H1 (cell line): ENCODE data around the gene SPI1. TPM values are rescaled to one million over a fixed set of nuclear protein-coding genes. Genes with fewer than 3 reads are reported as not detected.

Experiments used
- CTCF ChIA-PET: fragments of 300-600 bp; sonication (Branson Sonifier 250); formaldehyde crosslinking; loops from one replicate; lab custom pipeline; 2021; ENCODE audit not compliant: partially characterized antibody; lab: Charles Lee
- POLR2A ChIA-PET: fragments of 300-600 bp; sonication (Branson Sonifier 250); formaldehyde crosslinking; loops from one replicate; lab custom pipeline; 2021; ENCODE audit warnings: inconsistent platforms; ENCODE audit not compliant: partially characterized antibody; lab: Charles Lee
- DNase-seq, 2 experiments: peaks; one replicate each; pipeline versions ENCODE4 v3.0.0 to v3.0.0-alpha.2; 2010 to 2022; ENCODE audit warnings: low spot score in 2 of 2, low read depth in 1 of 2, mixed read lengths in 1 of 2
- FAIRE-seq: peaks from 2 replicates; lab custom pipeline; 2011; peaks lifted over from hg19 to GRCh38; lab: Jason Lieb, UNC
- H2AFZ ChIP-seq: 2 replicates; pipeline ENCODE4 v1.8.1; 2012; ENCODE audit warnings: low read length, inconsistent platforms
- H2AK5ac ChIP-seq: 2 replicates; pipeline ENCODE4 v1.6.1; 2013; ENCODE audit warnings: low read depth, low read length
- H2BK120ac ChIP-seq: replicated peaks from 2 replicates; pipeline ENCODE3; 2013; ENCODE audit warnings: low read depth, low read length, inconsistent platforms
- H2BK12ac ChIP-seq: 2 replicates; pipeline ENCODE4 v1.6.1; 2013; ENCODE audit warnings: low read depth, low read length
- H2BK15ac ChIP-seq: 2 replicates; pipeline ENCODE4 v1.6.1; 2013; ENCODE audit warnings: low read length
- H2BK20ac ChIP-seq: 2 replicates; pipeline ENCODE4 v1.6.1; 2013; ENCODE audit warnings: low read length
- H2BK5ac ChIP-seq: 2 replicates; pipeline ENCODE4 v1.6.1; 2013; ENCODE audit warnings: low read depth, low read length
- H3K14ac ChIP-seq: 2 replicates; pipeline ENCODE4 v1.6.1; 2013; ENCODE audit warnings: inconsistent platforms; ENCODE audit not compliant: insufficient read length
- H3K18ac ChIP-seq: 2 replicates; pipeline ENCODE4 v1.6.1; 2013; ENCODE audit warnings: low read length; ENCODE audit errors: extremely low read depth
- H3K23ac ChIP-seq: 2 replicates; pipeline ENCODE4 v1.6.1; 2013; ENCODE audit warnings: inconsistent platforms; ENCODE audit not compliant: insufficient read length
- H3K23me2 ChIP-seq: 2 replicates; pipeline ENCODE4 v1.6.1; 2013; ENCODE audit warnings: low read depth, low read length
- H3K27ac ChIP-seq: 2 replicates; pipeline ENCODE4 v1.6.1; 2011; ENCODE audit warnings: low read depth, low read length, inconsistent platforms
- H3K27me3 ChIP-seq, 4 experiments: replicated peaks in 1 of 4; 1 replicate in 1 of 4; 2 replicates in 3 of 4; pipeline versions ENCODE4 v1.6.1 to v1.8.1; 2011 to 2013; ENCODE audit warnings: low read length in 3 of 4, mild to moderate bottlenecking in 3 of 4, inconsistent platforms in 2 of 4, mixed read lengths in 2 of 4, moderate library complexity in 1 of 4; ENCODE audit not compliant: control insufficient read depth in 3 of 4, insufficient read depth in 3 of 4; ENCODE audit errors: extremely low read depth in 1 of 4
- H3K36me3 ChIP-seq, 4 experiments: 2 replicates each; pipeline versions ENCODE4 v1.6.1 to v1.8.1; 2011 to 2013; ENCODE audit warnings: mild to moderate bottlenecking in 4 of 4, low read length in 3 of 4, moderate library complexity in 2 of 4, control low read depth in 1 of 4, inconsistent platforms in 1 of 4; ENCODE audit not compliant: insufficient read depth in 4 of 4, control insufficient read depth in 2 of 4
- H3K4ac ChIP-seq: replicated peaks from 2 replicates; pipeline ENCODE3; 2013; ENCODE audit warnings: low read length, low read depth, mixed read lengths, inconsistent platforms; ENCODE audit not compliant: insufficient read length
- H3K4me1 ChIP-seq, 4 experiments: replicated peaks in 1 of 4; 1 replicate in 1 of 4; 2 replicates in 3 of 4; pipeline versions ENCODE4 v1.6.1 to v1.8.1; 2011 to 2013; ENCODE audit warnings: low read length in 3 of 4, inconsistent platforms in 2 of 4, mixed read lengths in 1 of 4; ENCODE audit not compliant: insufficient read depth in 4 of 4, control insufficient read depth in 3 of 4
- H3K4me2 ChIP-seq, 2 experiments: 2 replicates each; pipeline versions ENCODE4 v1.6.1 to v1.8.1; 2011 to 2013; ENCODE audit warnings: low read depth in 2 of 2, low read length in 2 of 2, control low read depth in 1 of 2, inconsistent platforms in 1 of 2, mild to moderate bottlenecking in 1 of 2; ENCODE audit not compliant: insufficient read depth in 1 of 2
- H3K4me3 ChIP-seq, 4 experiments: fragments of 200-600, 300-600 bp in 1 of 4; sonication (generic), shearing (Covaris generic), sonication (Bioruptor Twin) in 1 of 4; 2 replicates each; pipeline versions ENCODE4 v1.5.1 to v1.8.1; 2011 to 2016; ENCODE audit warnings: low read length in 4 of 4, low read depth in 3 of 4, control low read depth in 2 of 4, inconsistent platforms in 2 of 4, mild to moderate bottlenecking in 2 of 4, mixed read lengths in 1 of 4, moderate library complexity in 1 of 4; ENCODE audit not compliant: insufficient read depth in 2 of 4; ENCODE audit errors: extremely low read depth in 1 of 4
- H3K56ac ChIP-seq: replicated peaks from 2 replicates; pipeline ENCODE3; 2013; ENCODE audit warnings: low read depth, mild to moderate bottlenecking, mixed read lengths, low read length, inconsistent platforms; ENCODE audit not compliant: insufficient read length
- H3K79me1 ChIP-seq: 2 replicates; pipeline ENCODE4 v1.6.1; 2013; ENCODE audit warnings: low read depth, low read length, control low read depth
- H3K79me2 ChIP-seq, 2 experiments: 2 replicates each; pipeline versions ENCODE4 v1.6.1 to v1.8.1; 2012 to 2013; ENCODE audit warnings: low read length in 2 of 2, mild to moderate bottlenecking in 2 of 2, inconsistent platforms in 1 of 2; ENCODE audit not compliant: insufficient read depth in 2 of 2, control insufficient read depth in 1 of 2
- H3K9ac ChIP-seq, 4 experiments: replicated peaks in 1 of 4; 1 replicate in 1 of 4; 2 replicates in 3 of 4; pipeline versions ENCODE4 v1.6.1 to v1.8.1; 2011 to 2013; ENCODE audit warnings: low read depth in 3 of 4, low read length in 3 of 4, control low read depth in 2 of 4, mild to moderate bottlenecking in 2 of 4, moderate library complexity in 2 of 4, inconsistent platforms in 1 of 4; ENCODE audit errors: extremely low read depth in 1 of 4
- H3K9me3 ChIP-seq, 2 experiments: 2 replicates each; pipeline versions ENCODE4 v1.6.1 to v1.8.1; 2012 to 2013; ENCODE audit warnings: mild to moderate bottlenecking in 2 of 2, moderate library complexity in 2 of 2, control low read depth in 1 of 2, inconsistent platforms in 1 of 2, low read depth in 1 of 2, low read length in 1 of 2, mixed read lengths in 1 of 2; ENCODE audit not compliant: insufficient read depth in 2 of 2
- H4K20me1 ChIP-seq, 2 experiments: replicated peaks in 1 of 2; 2 replicates each; pipeline versions ENCODE3 to v1.8.1; 2011 to 2013; ENCODE audit warnings: inconsistent platforms in 2 of 2, low read length in 2 of 2, mild to moderate bottlenecking in 1 of 2; ENCODE audit not compliant: insufficient read depth in 2 of 2, control insufficient read depth in 1 of 2
- H4K5ac ChIP-seq: 2 replicates; pipeline ENCODE4 v1.6.1; 2013; ENCODE audit warnings: low read length, low read depth, mixed read lengths, inconsistent platforms; ENCODE audit not compliant: insufficient read length
- H4K8ac ChIP-seq: 2 replicates; pipeline ENCODE4 v1.8.0; 2013; ENCODE audit warnings: mild to moderate bottlenecking, moderate library complexity, low read length, inconsistent platforms; ENCODE audit not compliant: insufficient read depth; ENCODE audit errors: extremely low read depth
- H4K91ac ChIP-seq: replicated peaks from 2 replicates; pipeline ENCODE3; 2013; ENCODE audit warnings: low read length, mixed read lengths, inconsistent platforms; ENCODE audit not compliant: insufficient read length
- ATF3 ChIP-seq: IDR thresholded peaks from 2 replicates; pipeline ENCODE4 v1.6.1; 2011; ENCODE audit warnings: low read depth, mild to moderate bottlenecking, low read length; ENCODE audit not compliant: insufficient read depth
- CBX5 ChIP-seq: fragments of 300-800, 300-1000 bp; sonication (generic); IDR thresholded peaks from 2 replicates; pipeline ENCODE4 v1.7.1; 2016; ENCODE audit warnings: antibody characterized with exemption, low read length, low read depth
- CHD1 ChIP-seq: IDR thresholded peaks from 2 replicates; pipeline ENCODE4 v1.6.1; 2012; ENCODE audit warnings: low read depth, low read length, improper control_type of control experiment
- CREB1 ChIP-seq: IDR thresholded peaks from 2 replicates; pipeline ENCODE4 v1.6.1; 2012; ENCODE audit warnings: inconsistent platforms
- CTBP2 ChIP-seq: IDR thresholded peaks from 2 replicates; pipeline ENCODE4 v1.7.0; 2011; ENCODE audit warnings: borderline replicate concordance, mild to moderate bottlenecking, moderate library complexity, mixed read lengths, low read length; ENCODE audit not compliant: insufficient read depth, insufficient read length
- HDAC2 ChIP-seq, 2 experiments: fragments of 300-600 bp in 1 of 2; sonication (generic) in 1 of 2; IDR thresholded peaks; 2 replicates each; pipeline ENCODE4 v1.6.1; 2011 to 2012; ENCODE audit warnings: low read depth in 2 of 2, low read length in 2 of 2, mild to moderate bottlenecking in 2 of 2, moderate library complexity in 2 of 2, borderline replicate concordance in 1 of 2, inconsistent platforms in 1 of 2
- KDM4A ChIP-seq: IDR thresholded peaks from one replicate; pipeline ENCODE4 v1.7.1; 2012; ENCODE audit warnings: low read depth, mild to moderate bottlenecking, moderate library complexity, low read length, inconsistent platforms; ENCODE audit not compliant: severe bottlenecking
- POLR2A ChIP-seq, 2 experiments: IDR thresholded peaks; 1 replicate in 1 of 2; 2 replicates in 1 of 2; pipeline ENCODE4 v1.6.1; 2011; ENCODE audit warnings: low read depth in 2 of 2, low read length in 2 of 2, mild to moderate bottlenecking in 2 of 2; ENCODE audit errors: control extremely low read depth in 1 of 2
- RAD21 ChIP-seq, 2 experiments: IDR thresholded peaks in 1 of 2; conservative IDR thresholded peaks in 1 of 2; 2 replicates each; pipeline ENCODE4 v1.6.1; 2011; ENCODE audit warnings: low read depth in 2 of 2, low read length in 2 of 2, improper control_type of control experiment in 1 of 2, inconsistent platforms in 1 of 2, mild to moderate bottlenecking in 1 of 2, moderate library complexity in 1 of 2
- RNF2 ChIP-seq: fragments of 200-900, 300-1000 bp; sonication (generic); IDR thresholded peaks from 2 replicates; pipeline ENCODE4 v1.7.1; 2016; ENCODE audit warnings: borderline replicate concordance, low read depth, mild to moderate bottlenecking, antibody characterized with exemption, low read length; ENCODE audit not compliant: poor library complexity, severe bottlenecking; ENCODE audit errors: missing control alignments
- SIRT6 ChIP-seq: IDR thresholded peaks from one replicate; pipeline ENCODE4 v1.7.1; 2012; ENCODE audit warnings: low read length, inconsistent platforms
- SUZ12 ChIP-seq: fragments of 200-600 bp; sonication (generic); IDR thresholded peaks from 2 replicates; pipeline ENCODE4 v1.6.1; 2012; ENCODE audit warnings: mild to moderate bottlenecking, inconsistent platforms, low read length, moderate library complexity, mixed read lengths
- WGBS, 2 experiments: shearing (Covaris generic) in 1 of 2; methylation state at CpG; one replicate each; pipeline versions ENCODE4 v1.1.6 to v1.1.7; 2013 to 2015; ENCODE audit warnings: low lambda C conversion rate in 2 of 2, mixed read lengths in 2 of 2, inconsistent platforms in 1 of 2, low coverage in 1 of 2, missing lambda C conversion rate in 1 of 2; ENCODE audit not compliant: insufficient replicate concordance in 2 of 2, insufficient coverage in 1 of 2, insufficient read length in 1 of 2; ENCODE audit errors: extremely low coverage in 1 of 2, missing lambda C conversion rate in 1 of 2; 5-methylcytosine and 5-hydroxymethylcytosine counted together
- polyA plus RNA-seq, 7 experiments: library from polyadenylated mRNA; depleted of rRNA in 3 of 7; stranded (reverse) in 5 of 7; unstranded in 2 of 7; fragments of >200 nt in 5 of 7; fragments of 200-250 nt in 2 of 7; gene quantifications; 1 replicate in 5 of 7; 2 replicates in 1 of 7; 4 replicates in 1 of 7; pipeline versions ENCODE4 v1.2.1 to v1.2.3, GENCODE V29; 2011 to 2013; ENCODE audit warnings: missing spikeins in 2 of 7, mixed read lengths in 2 of 7
- total RNA-seq: library from RNA; stranded (reverse); fragmentation: NEBNext Ultra II Directional; extraction: Animal tissue kit (Norgen Biotek cat#: 25700); gene quantifications from 2 replicates; pipeline ENCODE4 v1.2.1, GENCODE V29; 2021

The SPI1 gene
- total and polyA plus RNA-seq, 2 of the 8 experiments (the other 6 are each of a cell fraction or from before 2014, with no cell fraction given) = 0.12 TPM; not detected in 1

- DNase-seq = no peak
- Histone ChIP-seq H4K20me1 (no peaks in the 10 kb centered on the region), H2AFZ (no peak overlapping the region), H3K27ac (no peak overlapping the region), H2BK15ac (no peak overlapping the region), H3K27me3 (no peaks in the 10 kb centered on the region), H3K4me1 (peaks cover 0 to 3% (median 1%) of the 10 kb centered on the region in 4 experiments; a peak in 5 of 7 replicates), H2BK20ac (no peak overlapping the region), H3K9ac (no peak overlapping the region), H3K4ac (no peak overlapping the region), H4K8ac (no peak overlapping the region), H2BK120ac (no peak overlapping the region), H3K18ac (no peak overlapping the region), H3K23ac (no peak overlapping the region), H3K36me3 (no peaks in the 10 kb centered on the region), H3K23me2 (no peaks in the 10 kb centered on the region), H3K4me2 (no peak overlapping the region), H3K9me3 (no peaks in the 10 kb centered on the region), H3K14ac (no peak overlapping the region), H3K79me1 (no peaks in the 10 kb centered on the region), H3K56ac (no peak overlapping the region), H4K91ac (no peak overlapping the region), H2AK5ac (no peak overlapping the region), H2BK12ac (no peak overlapping the region), H2BK5ac (no peak overlapping the region), H3K4me3 (no peak overlapping the region), H3K79me2 (no peaks in the 10 kb centered on the region), H4K5ac (no peak overlapping the region)
- ChIA-PET CTCF (interaction anchor here (0.6 to 4.7 kb wide), 14 partner anchors 12 to 137 kb away, joined by 3 to 78 read pairs (median 4); partner anchors contain the start of genes MYBPC3, NR1H3 and SLC39A13), POLR2A (no interaction called here)
- TF ChIP-seq POLR2A (IDR thresholded peaks at IDR 0.05; ENCODE audit: control extremely low read depth in 1 of 2, low read depth in 2 of 2, low read length in 2 of 2) (no peak), CBX5 (no peak), CHD1 (no peak), SUZ12 (no peak), RNF2 (no peak), HDAC2 (IDR thresholded peaks at IDR 0.05; ENCODE audit: borderline replicate concordance in 1 of 2, low read depth in 2 of 2, low read length in 2 of 2) (no peak), SIRT6 (no peak), CTBP2 (no peak), CREB1 (no peak), ATF3 (no peak), KDM4A (no peak), RAD21 (IDR thresholded peaks at IDR 0.05 in 1 of 2, conservative IDR thresholded peaks at IDR 0.05 in 1 of 2; ENCODE audit: low read depth in 2 of 2, low read length in 2 of 2) (no peak)
- 95% methylated on average over 7 of the region's 7 CpGs; no CpG with 5 or more reads in 1 of the 2 experiments for WGBS, 2 experiments
- FAIRE-seq = no peak
Observed at GRCh38 chr11:47372422-47372821, 5.9 kb downstream of the SPI1 start.
